Amygdala (tissue), 56 donors: Measurements from ENCODE around the gene FCGBP.
"Not testable (repeated sequence)": the region's sequence is repeated elsewhere in the genome, so short reads cannot be mapped to it uniquely, and the experiment has no call there.

Experiments
- DNase-seq, 56 donors: peaks; one replicate each; lab custom pipeline; 2025; lab: John Stamatoyannopoulos, UW

FCGBP gene

DNA sequence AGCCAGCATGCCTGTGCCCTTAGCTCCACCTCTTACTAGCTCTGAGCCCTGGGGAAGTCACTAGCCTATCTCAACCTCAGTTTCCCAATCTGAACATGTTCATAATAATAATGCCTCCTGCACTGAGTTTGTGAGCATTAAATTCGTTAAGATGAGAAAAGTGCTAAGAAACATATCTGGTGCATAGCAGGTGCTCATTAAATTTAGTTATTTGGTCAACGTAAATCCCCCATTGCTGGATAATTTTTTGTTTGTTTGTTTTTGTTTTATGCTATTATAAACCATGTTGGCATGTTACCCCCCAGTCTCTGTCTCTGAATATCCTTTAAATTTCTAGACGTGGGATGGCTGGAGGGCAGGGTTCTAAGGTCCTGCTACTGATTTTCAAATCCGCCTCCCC is 10.6 kb downstream of the FCGBP start:
- DNase-seq, result no peak

DNA sequence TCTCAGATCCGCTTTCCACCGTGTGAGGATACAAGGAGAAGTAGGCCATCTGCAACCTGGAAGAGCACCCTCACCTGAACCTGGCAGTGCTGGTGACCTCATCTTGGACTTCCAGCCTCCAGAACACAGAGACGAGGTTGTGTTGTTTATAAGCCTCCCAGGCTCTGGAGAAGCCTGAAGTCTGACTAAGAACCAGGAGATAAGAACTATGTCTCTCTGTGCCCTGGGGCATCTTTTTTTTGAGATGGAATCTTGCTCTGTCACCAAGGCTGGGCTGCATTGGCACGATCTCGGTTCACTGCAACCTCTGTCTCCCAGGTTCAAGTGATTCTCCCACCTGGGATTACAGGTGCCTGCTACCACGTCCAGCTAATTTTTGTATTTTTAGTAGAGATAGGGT is 14.5 kb downstream of the FCGBP start:
- DNase-seq, result no peak

DNA sequence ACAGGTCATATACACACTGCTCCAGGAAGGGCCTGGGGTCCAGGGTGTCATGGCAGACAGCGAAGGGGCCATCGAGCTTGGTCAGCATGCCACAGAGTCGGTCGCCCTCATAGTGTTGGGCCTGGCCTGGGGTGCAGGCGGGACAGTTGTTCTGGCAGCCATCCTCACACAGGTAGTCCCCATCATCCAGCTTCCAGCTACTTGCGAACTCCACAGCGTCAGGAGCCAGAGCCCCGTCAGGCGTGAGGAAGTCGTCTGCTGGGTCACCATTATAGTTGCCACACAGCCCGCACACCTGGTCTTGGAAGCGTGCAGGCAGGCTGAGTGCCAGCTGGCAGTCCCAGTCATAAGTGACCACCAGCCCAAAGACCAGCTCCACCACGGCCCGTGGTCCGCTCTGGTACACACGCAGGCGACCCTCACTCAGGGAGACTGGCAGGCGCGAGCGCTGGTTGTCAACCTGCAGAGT is 16.2 kb downstream of the FCGBP start:
- no peak for DNase-seq

DNA sequence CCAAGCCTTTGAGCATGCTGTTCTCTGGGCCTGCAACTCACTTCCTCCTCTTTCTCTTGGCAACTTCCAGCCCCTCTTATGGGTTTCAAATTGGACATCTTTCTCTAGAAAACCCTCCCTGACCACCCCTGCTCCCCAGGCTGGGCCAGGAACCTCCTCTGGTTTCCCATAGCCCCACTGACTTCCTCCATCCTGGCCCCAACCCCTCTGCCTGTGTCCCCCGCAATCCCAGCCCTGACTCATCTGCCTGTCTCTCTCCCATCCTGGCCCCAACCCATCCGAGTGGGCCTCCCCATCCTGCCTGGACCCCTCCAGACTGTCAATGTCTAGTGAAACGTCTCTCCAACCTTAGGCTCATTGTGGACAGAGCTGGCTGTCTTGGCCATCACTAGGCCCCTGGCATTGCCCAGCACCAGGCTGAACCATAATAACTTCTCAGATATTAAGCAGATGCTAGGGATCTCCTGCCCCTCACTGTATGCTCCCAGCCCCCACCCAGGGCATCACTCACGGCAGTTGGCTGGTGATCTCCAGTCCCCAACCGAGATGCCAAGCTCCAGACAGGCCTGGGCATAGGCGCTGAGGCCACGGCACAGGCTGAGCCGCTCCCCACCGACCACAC is 16.8 kb downstream of the FCGBP start:
- DNase-seq, result no peak

- DNase-seq, result peak in 1 of 56 donors; percentile 17
Observed at GRCh38 chr19:39916851-39917396, 17.5 kb downstream of the FCGBP start.

- no peak for DNase-seq
Observed at GRCh38 chr19:39916236-39916635, 18.2 kb downstream of the FCGBP start.

GRCh38 chr19:39915848-39916215 is 18.6 kb downstream of the FCGBP start:
- DNase-seq, result no peak

DNA sequence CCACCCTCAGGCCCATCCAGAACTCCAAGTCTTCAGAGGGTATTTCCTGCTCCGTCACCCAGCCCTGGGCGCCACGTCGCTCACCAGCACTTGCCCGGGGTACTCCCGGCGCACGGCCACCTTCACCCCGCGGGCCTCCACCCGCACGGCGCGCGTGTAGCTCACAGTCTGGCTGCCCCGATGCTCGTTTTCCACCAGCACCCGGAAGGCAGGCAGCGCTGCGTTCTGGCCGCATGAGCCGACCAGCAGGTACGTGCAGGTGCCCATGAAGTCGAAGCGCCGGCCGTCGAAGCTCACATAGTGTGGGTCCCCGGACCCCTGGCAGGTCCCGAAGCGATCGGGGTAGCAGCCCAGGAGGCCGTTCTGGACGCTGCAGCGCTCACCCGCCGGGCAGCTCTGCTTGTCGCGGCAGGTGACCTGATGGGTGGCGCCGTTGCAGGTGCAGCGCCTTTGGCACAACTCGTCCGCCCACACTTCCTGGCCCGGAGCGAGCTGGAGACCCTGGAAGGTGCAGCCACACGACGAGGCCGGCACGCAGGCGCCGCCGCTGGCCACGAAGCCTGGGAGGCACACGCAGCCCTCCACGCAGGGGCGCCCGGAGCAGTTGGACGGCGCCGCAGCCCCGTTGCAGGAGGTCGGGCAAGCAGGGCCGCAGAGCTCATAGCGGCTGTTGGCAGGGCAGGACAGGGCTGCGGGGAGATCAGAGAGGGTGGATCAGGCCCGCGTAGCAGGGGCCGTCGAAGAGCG is 19.2 kb downstream of the FCGBP start:
- DNase-seq, result no peak

- no peak for DNase-seq
Observed at GRCh38 chr19:39913682-39914333, 20.6 kb downstream of the FCGBP start.

GRCh38 chr19:39908803-39909202 is 25.6 kb downstream of the FCGBP start:
- DNase-seq, result no peak

DNA sequence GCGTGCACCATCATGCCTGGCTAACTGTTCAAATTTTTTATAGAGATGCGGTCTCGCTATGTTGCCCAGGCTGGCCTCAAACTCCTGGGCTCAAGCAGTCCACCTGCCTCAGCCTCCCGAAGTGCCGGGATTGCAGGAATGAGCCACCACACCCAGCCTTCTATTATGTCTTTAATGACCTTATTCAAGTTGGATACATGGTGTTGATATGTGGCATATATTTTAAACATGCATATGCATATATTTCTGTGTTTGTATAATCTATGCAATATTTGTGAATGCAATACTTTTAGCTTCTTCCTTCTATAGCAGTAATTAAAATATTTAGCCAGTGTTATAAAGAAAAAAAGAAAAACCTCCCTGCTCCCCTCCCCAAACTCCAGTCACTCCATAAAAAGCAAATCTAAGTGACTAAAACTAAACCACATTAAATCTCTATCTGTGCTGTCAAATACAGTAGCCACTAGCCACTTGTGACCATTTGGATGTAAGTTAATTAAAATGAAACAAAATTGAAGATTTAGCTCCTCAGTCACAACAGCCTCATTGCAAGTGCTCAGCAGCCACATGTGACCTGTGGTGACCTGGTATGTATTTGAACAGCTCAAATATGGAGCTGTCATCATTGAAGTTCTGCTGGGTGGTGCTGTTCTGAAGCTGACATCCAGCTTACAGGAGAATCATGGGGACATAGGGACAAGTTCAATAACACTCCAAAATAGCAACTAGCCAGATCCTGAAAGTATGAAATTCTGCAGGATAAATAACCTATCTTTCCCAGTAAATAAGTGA is 27.4 kb downstream of the FCGBP start:
- no peak for DNase-seq

- no peak for DNase-seq
Observed at GRCh38 chr19:39906283-39906682, 28.2 kb downstream of the FCGBP start.

DNA sequence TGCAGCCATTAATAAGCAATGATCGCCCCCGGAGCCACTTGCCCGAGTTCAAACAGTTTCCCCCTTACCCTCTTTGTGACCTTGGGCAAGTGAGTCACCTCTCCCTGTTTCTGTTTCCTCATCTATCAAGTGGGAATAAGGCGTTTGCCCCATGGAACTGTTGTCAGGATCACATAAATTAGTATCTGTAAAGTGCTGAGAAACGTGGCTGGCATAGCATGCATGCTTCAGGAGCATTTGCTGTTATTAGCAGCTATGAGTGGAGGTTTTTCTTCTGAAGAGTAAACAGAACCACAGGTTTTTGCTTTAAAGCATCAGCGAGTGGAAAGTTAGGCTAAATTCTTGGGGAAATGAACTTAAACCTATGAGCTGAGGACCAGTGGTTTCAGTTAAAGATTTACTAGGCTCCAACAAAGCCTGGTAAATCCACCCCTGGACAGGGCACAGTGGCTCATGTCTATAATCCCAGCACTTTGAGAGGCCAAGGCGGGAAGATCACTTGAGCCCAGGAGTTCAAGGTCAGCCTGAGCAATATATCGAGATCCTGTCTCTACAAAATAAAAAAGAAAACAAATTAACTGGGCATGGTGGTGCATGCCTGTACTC is 30.8 kb downstream of the FCGBP start:
- DNase-seq, result not testable (repeated sequence)

DNA sequence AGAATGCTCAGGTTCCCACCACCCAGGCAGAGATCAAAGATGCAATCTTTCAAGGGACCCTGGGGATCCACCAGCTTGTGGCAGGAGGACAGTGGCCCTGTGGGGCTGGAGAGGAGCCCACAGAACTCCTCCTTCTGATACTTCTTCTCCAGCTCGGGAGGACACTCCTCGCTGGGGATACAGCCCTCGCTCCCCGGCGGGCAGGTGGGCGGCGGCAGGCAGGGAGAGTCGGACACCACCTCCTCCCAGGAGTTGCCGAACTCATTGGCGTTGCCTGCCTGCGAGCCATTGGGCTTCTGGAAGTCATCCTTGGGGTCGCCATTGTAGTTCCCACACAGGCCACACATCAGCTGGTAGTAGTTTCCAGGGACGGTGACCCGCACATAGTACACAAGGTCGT is 32.1 kb downstream of the FCGBP start:
- DNase-seq, result not testable (repeated sequence)

- not testable (repeated sequence) for DNase-seq
Observed at GRCh38 chr19:39901681-39902080, 32.8 kb downstream of the FCGBP start.

GRCh38 chr19:39898858-39899257 is 35.6 kb downstream of the FCGBP start:
- not testable (repeated sequence) for DNase-seq

DNA sequence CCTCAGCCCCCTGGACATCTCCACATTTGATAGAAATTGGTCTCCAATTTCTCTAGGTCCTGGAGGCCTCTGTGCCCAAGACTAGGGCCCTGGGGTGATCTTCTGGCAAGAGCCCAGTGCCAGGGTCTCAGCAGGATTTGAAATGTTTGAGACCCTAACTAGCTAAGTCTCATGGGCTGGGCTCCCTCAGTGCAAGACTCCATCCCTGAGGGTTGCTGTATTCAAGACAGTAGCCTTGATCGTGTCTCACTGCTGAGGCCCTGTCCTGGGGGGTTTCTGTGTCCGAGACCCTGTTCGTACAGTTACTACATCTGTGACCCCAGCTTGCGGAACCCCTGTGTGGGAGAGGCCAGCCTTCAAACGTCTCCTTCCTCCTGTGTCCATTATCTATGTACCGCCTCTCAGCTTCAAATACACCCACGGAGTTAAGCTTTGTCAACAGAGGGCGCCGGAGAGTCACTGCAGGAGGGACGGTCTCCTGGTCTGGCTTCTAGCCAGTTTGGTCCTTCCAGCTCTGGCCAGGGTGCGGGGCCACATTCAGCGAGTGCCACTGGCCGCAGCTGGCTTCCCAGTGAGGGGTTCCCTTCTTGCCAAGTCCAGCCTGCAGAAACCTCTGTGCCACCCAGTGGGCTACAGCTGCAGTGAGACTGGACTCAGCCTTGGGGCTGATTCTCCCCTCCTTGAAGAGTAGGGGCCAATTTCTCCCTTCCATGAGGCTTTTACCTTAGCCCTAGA is 36.8 kb downstream of the FCGBP start:
- DNase-seq, result peak in 3 of 56 donors; percentile 21 to 48 (median 22)

- DNase-seq, result not testable (repeated sequence)
Observed at GRCh38 chr19:39895096-39895495, 39.3 kb downstream of the FCGBP start.

- not testable (repeated sequence) for DNase-seq
Observed at GRCh38 chr19:39894236-39894606, 40.2 kb downstream of the FCGBP start.
